SK-N-SH (cell line): ENCODE measurements around the gene CACNA2D1. TPM values are rescaled to one million over a fixed set of nuclear protein-coding genes. Genes with fewer than 3 reads are reported as not detected.

Experiments
- CTCF ChIA-PET: fragments of 300-600, 350-600 bp; formaldehyde crosslinking; extraction: SDS; loops from one replicate; lab custom pipeline; 2021; lab: Yijun Ruan, JAX
- POLR2A ChIA-PET: fragments of 350-600 bp; sonication (Branson Sonifier 250); formaldehyde crosslinking; extraction: SDS; loops from one replicate; lab custom pipeline; 2020; ENCODE audit warnings: antibody characterized with exemption, inconsistent platforms; lab: Yijun Ruan, JAX
- DNase-seq: peaks from one replicate; pipeline ENCODE4 v3.0.0; 2012
- H2AFZ ChIP-seq: fragments of 200-600 bp; sonication (generic); 2 replicates; pipeline ENCODE4 v1.8.1; 2016; ENCODE audit warnings: antibody characterized with exemption, mild to moderate bottlenecking, low read depth
- H3F3A ChIP-seq: fragments of 200-600 bp; sonication (generic); replicated peaks from 2 replicates; pipeline ENCODE3; 2016; ENCODE audit warnings: antibody characterized with exemption, mild to moderate bottlenecking; ENCODE audit not compliant: insufficient read depth
- H3K27ac ChIP-seq, 2 experiments: fragments of 200-500 bp in 1 of 2; fragments of 200-600 bp in 1 of 2; sonication (Bioruptor generic) in 1 of 2; sonication (generic), shearing (Covaris generic) in 1 of 2; 2 replicates each; pipeline versions ENCODE4 v1.5.1 to v1.6.1; 2014 to 2016; ENCODE audit warnings: low read depth in 2 of 2, inconsistent platforms in 1 of 2, low read length in 1 of 2, mild to moderate bottlenecking in 1 of 2, mixed read lengths in 1 of 2
- H3K27me3 ChIP-seq: fragments of 200-600 bp; sonication (generic), shearing (Covaris generic); 2 replicates; pipeline ENCODE4 v1.6.1; 2016; ENCODE audit warnings: mixed run types; ENCODE audit not compliant: insufficient read depth
- H3K36me3 ChIP-seq, 2 experiments: fragments of 200-500 bp in 1 of 2; fragments of 200-600 bp in 1 of 2; sonication (Bioruptor generic) in 1 of 2; sonication (generic) in 1 of 2; replicated peaks in 1 of 2; 2 replicates each; pipeline versions ENCODE3 to v1.5.1; 2014 to 2016; ENCODE audit warnings: low read length in 1 of 2, mild to moderate bottlenecking in 1 of 2; ENCODE audit not compliant: insufficient read depth in 2 of 2, control insufficient read depth in 1 of 2
- H3K4me1 ChIP-seq, 2 experiments: fragments of 200-500 bp in 1 of 2; fragments of 200-600 bp in 1 of 2; sonication (Bioruptor generic) in 1 of 2; sonication (generic), shearing (Covaris generic) in 1 of 2; 2 replicates each; pipeline versions ENCODE4 v1.5.1 to v1.6.1; 2014 to 2016; ENCODE audit warnings: low read depth in 1 of 2, low read length in 1 of 2, mixed run types in 1 of 2; ENCODE audit not compliant: insufficient read depth in 2 of 2, control insufficient read depth in 1 of 2
- H3K4me2 ChIP-seq: fragments of 200-600 bp; sonication (generic), shearing (Covaris generic); 2 replicates; pipeline ENCODE4 v1.6.1; 2017; ENCODE audit warnings: mixed run types
- H3K4me3 ChIP-seq, 2 experiments: fragments of 200-500 bp in 1 of 2; fragments of 200-600 bp in 1 of 2; sonication (Bioruptor generic) in 1 of 2; sonication (generic), shearing (Covaris generic) in 1 of 2; 2 replicates each; pipeline versions ENCODE4 v1.5.1 to v1.8.1; 2014 to 2016; ENCODE audit warnings: low read depth in 2 of 2, inconsistent platforms in 1 of 2, low read length in 1 of 2, mild to moderate bottlenecking in 1 of 2, mixed read lengths in 1 of 2, moderate library complexity in 1 of 2
- H3K79me2 ChIP-seq: fragments of 200-600 bp; sonication (generic); 2 replicates; pipeline ENCODE4 v1.8.1; 2017; ENCODE audit warnings: mild to moderate bottlenecking; ENCODE audit not compliant: insufficient read depth
- H3K9ac ChIP-seq: fragments of 200-600 bp; sonication (generic); 2 replicates; pipeline ENCODE4 v1.6.1; 2017; ENCODE audit warnings: mixed run types
- H3K9me2 ChIP-seq: fragments of 200-600 bp; sonication (generic); 2 replicates; pipeline ENCODE4 v1.6.1; 2017; ENCODE audit warnings: mixed run types
- H3K9me3 ChIP-seq: fragments of 200-600 bp; sonication (generic); 2 replicates; pipeline ENCODE4 v1.6.1; 2017; ENCODE audit warnings: mixed run types, mild to moderate bottlenecking, moderate library complexity
- H4K20me1 ChIP-seq: fragments of 200-600 bp; sonication (generic); 2 replicates; pipeline ENCODE4 v1.6.1; 2017; ENCODE audit warnings: mild to moderate bottlenecking, mixed run types; ENCODE audit not compliant: insufficient read depth
- ELF1 ChIP-seq: IDR thresholded peaks from 2 replicates; pipeline ENCODE4 v1.4.0; 2012
- EP300 ChIP-seq, 2 experiments: IDR thresholded peaks; 2 replicates each; pipeline versions ENCODE4 v1.4.0 to v1.6.1; 2012; ENCODE audit warnings: borderline replicate concordance in 1 of 2, low read depth in 1 of 2, low read length in 1 of 2
- GABPA ChIP-seq: IDR thresholded peaks from 2 replicates; pipeline ENCODE4 v1.4.0; 2012; ENCODE audit warnings: low read depth, mild to moderate bottlenecking
- IRF3 ChIP-seq: fragments of 150-350 bp; IDR thresholded peaks from 2 replicates; pipeline ENCODE4 v1.6.1; 2016; ENCODE audit warnings: mild to moderate bottlenecking, low read depth, low read length
- JUND ChIP-seq: IDR thresholded peaks from 2 replicates; pipeline ENCODE4 v1.4.0; 2012
- NRF1 ChIP-seq: IDR thresholded peaks from 2 replicates; pipeline ENCODE4 v1.6.1; 2012; ENCODE audit warnings: low read depth, mild to moderate bottlenecking, low read length
- PBX3 ChIP-seq: IDR thresholded peaks from 2 replicates; pipeline ENCODE4; 2012
- RAD21 ChIP-seq: IDR thresholded peaks from 2 replicates; pipeline ENCODE4 v1.6.1; 2012; ENCODE audit warnings: mild to moderate bottlenecking, low read length
- RFX5 ChIP-seq: IDR thresholded peaks from 2 replicates; pipeline ENCODE4 v1.6.1; 2012; ENCODE audit warnings: mild to moderate bottlenecking, improper control_type of control experiment, low read length
- SIN3A ChIP-seq: IDR thresholded peaks from 2 replicates; pipeline ENCODE4 v1.6.1; 2012; ENCODE audit warnings: low read depth, mild to moderate bottlenecking, low read length, moderate library complexity, borderline replicate concordance
- TEAD4 ChIP-seq: IDR thresholded peaks from 2 replicates; pipeline ENCODE4 v1.4.0; 2012; ENCODE audit warnings: mild to moderate bottlenecking, borderline replicate concordance; ENCODE audit not compliant: insufficient read depth
- USF1 ChIP-seq: IDR thresholded peaks from 2 replicates; pipeline ENCODE4 v1.4.0; 2012; ENCODE audit warnings: low read depth, borderline replicate concordance
- USF2 ChIP-seq: fragments of 150-350 bp; IDR thresholded peaks from 2 replicates; pipeline ENCODE4 v1.6.1; 2017; ENCODE audit warnings: antibody characterized with exemption, low read length, low read depth, borderline replicate concordance
- YY1 ChIP-seq: IDR thresholded peaks from 2 replicates; pipeline ENCODE4 v1.4.0; 2012; ENCODE audit warnings: low read depth, mild to moderate bottlenecking
- WGBS: methylation state at CpG from one replicate; pipeline ENCODE4 v1.1.6; 2017; ENCODE audit warnings: low lambda C conversion rate; 5-methylcytosine and 5-hydroxymethylcytosine counted together
- polyA plus RNA-seq, 3 experiments: library from polyadenylated mRNA; depleted of rRNA; stranded (reverse); fragments of >200 nt; gene quantifications; 2 replicates each; pipeline ENCODE4 v1.2.3, GENCODE V29; 2012
- TF ChIP-seq, protein P1 (sequence below): IDR thresholded peaks from 2 replicates; pipeline ENCODE4 v1.4.0; 2012; ENCODE audit warnings: low read depth, borderline replicate concordance
- TF ChIP-seq, protein P2 (sequence below): IDR thresholded peaks from 2 replicates; pipeline ENCODE4 v1.6.1; 2012; ENCODE audit warnings: mild to moderate bottlenecking, low read depth, low read length, moderate library complexity

Gene CACNA2D1
- polyA plus RNA-seq, 1 of the 3 experiments (the other 2 are of a cell fraction), result 3.4 TPM

- ChIA-PET CTCF (interaction anchor here (1.0 to 1.3 kb wide), 4 partner anchors 13 to 221 kb away, joined by 3 read pairs; no protein-coding TSS in a partner anchor), POLR2A (no interaction called here)
- DNase-seq, result no peak
- no peak for TF ChIP-seq TEAD4
- TF ChIP-seq ELF1, result no peak
- TF ChIP-seq SIN3A, result no peak
- TF ChIP-seq, all 33 proteins: peak for 0
- Histone ChIP-seq H3K4me3 (no peak overlapping the region), H3K27me3 (no peaks in the 10 kb centered on the region), H3K27ac (peak overlapping the region in 1 of 2 experiments; percentile 11; a peak in 1 of 4 replicates), H3K4me2 (no peak overlapping the region), H3K9me2 (no peaks in the 10 kb centered on the region), H4K20me1 (no peaks in the 10 kb centered on the region), H3K36me3 (no peaks in the 10 kb centered on the region), H3F3A (no peaks in the 10 kb centered on the region), H2AFZ (no peak overlapping the region), H3K9ac (no peak overlapping the region), H3K9me3 (no peaks in the 10 kb centered on the region), H3K4me1 (peaks cover 5 to 15% of the 10 kb centered on the region in 2 experiments; a peak in 3 of 4 replicates), H3K79me2 (no peaks in the 10 kb centered on the region)
- 95% methylated on average over 4 of the region's 4 CpGs for WGBS
Measured at GRCh38 chr7:82395147-82395546, 48.4 kb downstream of the CACNA2D1 start.

- POLR2A ChIA-PET, result no interaction called here
- Histone ChIP-seq H3K79me2 (no peaks in the 10 kb centered on the region), H3K9ac (no peak overlapping the region), H3F3A (no peaks in the 10 kb centered on the region), H4K20me1 (no peaks in the 10 kb centered on the region), H3K27me3 (no peaks in the 10 kb centered on the region), H3K4me3 (no peak overlapping the region), H2AFZ (no peak overlapping the region), H3K4me1 (peaks cover 5 to 18% of the 10 kb centered on the region in 2 experiments; a peak in 3 of 4 replicates), H3K4me2 (no peak overlapping the region), H3K9me3 (no peaks in the 10 kb centered on the region), H3K9me2 (no peaks in the 10 kb centered on the region), H3K36me3 (no peaks in the 10 kb centered on the region), H3K27ac (no peak overlapping the region)
- TF ChIP-seq USF1 (no peak), SIN3A (no peak), RFX5 (no peak), JUND (no peak), EP300 (IDR thresholded peaks at IDR 0.05; ENCODE audit: borderline replicate concordance in 1 of 2, low read depth in 1 of 2, low read length in 1 of 2) (no peak), RAD21 (no peak), PBX3 (no peak), GABPA (no peak), TEAD4 (no peak), NRF1 (no peak), IRF3 (no peak), YY1 (no peak), USF2 (no peak)
- TF ChIP-seq, protein P1, sequence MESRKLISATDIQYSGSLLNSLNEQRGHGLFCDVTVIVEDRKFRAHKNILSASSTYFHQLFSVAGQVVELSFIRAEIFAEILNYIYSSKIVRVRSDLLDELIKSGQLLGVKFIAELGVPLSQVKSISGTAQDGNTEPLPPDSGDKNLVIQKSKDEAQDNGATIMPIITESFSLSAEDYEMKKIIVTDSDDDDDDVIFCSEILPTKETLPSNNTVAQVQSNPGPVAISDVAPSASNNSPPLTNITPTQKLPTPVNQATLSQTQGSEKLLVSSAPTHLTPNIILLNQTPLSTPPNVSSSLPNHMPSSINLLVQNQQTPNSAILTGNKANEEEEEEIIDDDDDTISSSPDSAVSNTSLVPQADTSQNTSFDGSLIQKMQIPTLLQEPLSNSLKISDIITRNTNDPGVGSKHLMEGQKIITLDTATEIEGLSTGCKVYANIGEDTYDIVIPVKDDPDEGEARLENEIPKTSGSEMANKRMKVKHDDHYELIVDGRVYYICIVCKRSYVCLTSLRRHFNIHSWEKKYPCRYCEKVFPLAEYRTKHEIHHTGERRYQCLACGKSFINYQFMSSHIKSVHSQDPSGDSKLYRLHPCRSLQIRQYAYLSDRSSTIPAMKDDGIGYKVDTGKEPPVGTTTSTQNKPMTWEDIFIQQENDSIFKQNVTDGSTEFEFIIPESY, result no peak
- TF ChIP-seq, protein P2, sequence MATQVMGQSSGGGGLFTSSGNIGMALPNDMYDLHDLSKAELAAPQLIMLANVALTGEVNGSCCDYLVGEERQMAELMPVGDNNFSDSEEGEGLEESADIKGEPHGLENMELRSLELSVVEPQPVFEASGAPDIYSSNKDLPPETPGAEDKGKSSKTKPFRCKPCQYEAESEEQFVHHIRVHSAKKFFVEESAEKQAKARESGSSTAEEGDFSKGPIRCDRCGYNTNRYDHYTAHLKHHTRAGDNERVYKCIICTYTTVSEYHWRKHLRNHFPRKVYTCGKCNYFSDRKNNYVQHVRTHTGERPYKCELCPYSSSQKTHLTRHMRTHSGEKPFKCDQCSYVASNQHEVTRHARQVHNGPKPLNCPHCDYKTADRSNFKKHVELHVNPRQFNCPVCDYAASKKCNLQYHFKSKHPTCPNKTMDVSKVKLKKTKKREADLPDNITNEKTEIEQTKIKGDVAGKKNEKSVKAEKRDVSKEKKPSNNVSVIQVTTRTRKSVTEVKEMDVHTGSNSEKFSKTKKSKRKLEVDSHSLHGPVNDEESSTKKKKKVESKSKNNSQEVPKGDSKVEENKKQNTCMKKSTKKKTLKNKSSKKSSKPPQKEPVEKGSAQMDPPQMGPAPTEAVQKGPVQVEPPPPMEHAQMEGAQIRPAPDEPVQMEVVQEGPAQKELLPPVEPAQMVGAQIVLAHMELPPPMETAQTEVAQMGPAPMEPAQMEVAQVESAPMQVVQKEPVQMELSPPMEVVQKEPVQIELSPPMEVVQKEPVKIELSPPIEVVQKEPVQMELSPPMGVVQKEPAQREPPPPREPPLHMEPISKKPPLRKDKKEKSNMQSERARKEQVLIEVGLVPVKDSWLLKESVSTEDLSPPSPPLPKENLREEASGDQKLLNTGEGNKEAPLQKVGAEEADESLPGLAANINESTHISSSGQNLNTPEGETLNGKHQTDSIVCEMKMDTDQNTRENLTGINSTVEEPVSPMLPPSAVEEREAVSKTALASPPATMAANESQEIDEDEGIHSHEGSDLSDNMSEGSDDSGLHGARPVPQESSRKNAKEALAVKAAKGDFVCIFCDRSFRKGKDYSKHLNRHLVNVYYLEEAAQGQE, result no peak
- WGBS, result 92% methylated on average over 2 of the region's 2 CpGs
- DNase-seq, result no peak
- CTCF ChIA-PET, result interaction anchor here (0.7 to 1.0 kb wide), 2 partner anchors 9 to 31 kb away, joined by 4 to 5 read pairs; no protein-coding TSS in a partner anchor
Measured at GRCh38 chr7:82393840-82394220, 49.7 kb downstream of the CACNA2D1 start.
